OCI-LY3 (cell line): ENCODE results near the gene NTHL1.

Experiments used
- H2AFZ ChIP-seq: fragments of 200-600, 300-600 bp; shearing (Covaris generic); 2 replicates; pipeline ENCODE4 v1.6.0; 2014; ENCODE audit warnings: antibody characterized with exemption, low read depth, low read length
- H3K27ac ChIP-seq: fragments of 200-600, 300-600 bp; sonication (generic); 2 replicates; pipeline ENCODE4 v1.5.1; 2014; ENCODE audit warnings: mild to moderate bottlenecking, low read length, moderate library complexity, mixed read lengths
- H3K27me3 ChIP-seq: fragments of 200-600, 300-600 bp; sonication (generic); 2 replicates; pipeline ENCODE4 v1.6.1; 2014; ENCODE audit warnings: low read depth, low read length, mixed read lengths
- H3K36me3 ChIP-seq: fragments of 200-600, 300-600 bp; sonication (generic); replicated peaks from 2 replicates; pipeline ENCODE3; 2014; ENCODE audit warnings: low read depth, low read length, mixed read lengths
- H3K4me1 ChIP-seq: fragments of 300-600, 200-600 bp; sonication (generic); 2 replicates; pipeline ENCODE4 v1.6.1; 2014; ENCODE audit warnings: low read length, mixed read lengths
- H3K4me2 ChIP-seq: fragments of 200-600, 300-600 bp; sonication (generic); 2 replicates; pipeline ENCODE4 v1.6.1; 2014; ENCODE audit warnings: low read length, mixed read lengths
- H3K4me3 ChIP-seq: fragments of 300-600, 200-600 bp; sonication (generic); 2 replicates; pipeline ENCODE4 v1.5.1; 2014; ENCODE audit warnings: antibody characterized with exemption, mild to moderate bottlenecking, low read length, moderate library complexity
- H3K79me2 ChIP-seq: fragments of 300-600, 200-600 bp; shearing (Covaris generic); 2 replicates; pipeline ENCODE4 v1.6.1; 2014; ENCODE audit warnings: mild to moderate bottlenecking, low read length, mixed read lengths
- H3K9ac ChIP-seq: fragments of 300-600, 200-600 bp; shearing (Covaris generic); 2 replicates; pipeline ENCODE4 v1.6.0; 2014; ENCODE audit warnings: mild to moderate bottlenecking, low read length, moderate library complexity
- H3K9me3 ChIP-seq: fragments of 200-600, 300-600 bp; shearing (Covaris generic); 2 replicates; pipeline ENCODE4 v1.6.1; 2014; ENCODE audit warnings: low read length, mixed read lengths; ENCODE audit not compliant: insufficient read depth
- H4K20me1 ChIP-seq: fragments of 200-600, 300-600 bp; sonication (generic); 2 replicates; pipeline ENCODE4 v1.6.1; 2016; ENCODE audit warnings: low read length, mixed read lengths; ENCODE audit not compliant: insufficient read depth
- CTCF ChIP-seq: fragments of 200-600, 300-600 bp; sonication (generic); IDR thresholded peaks from 2 replicates; pipeline ENCODE4 v1.5.1; 2014; ENCODE audit warnings: antibody characterized with exemption, low read length, low read depth
- EZH2phosphoT487 ChIP-seq: fragments of 200-600 bp; shearing (Covaris generic); IDR thresholded peaks from 2 replicates; pipeline ENCODE4 v1.6.1; 2018; ENCODE audit warnings: antibody characterized with exemption, mixed run types, low read depth

Gene NTHL1

DNA sequence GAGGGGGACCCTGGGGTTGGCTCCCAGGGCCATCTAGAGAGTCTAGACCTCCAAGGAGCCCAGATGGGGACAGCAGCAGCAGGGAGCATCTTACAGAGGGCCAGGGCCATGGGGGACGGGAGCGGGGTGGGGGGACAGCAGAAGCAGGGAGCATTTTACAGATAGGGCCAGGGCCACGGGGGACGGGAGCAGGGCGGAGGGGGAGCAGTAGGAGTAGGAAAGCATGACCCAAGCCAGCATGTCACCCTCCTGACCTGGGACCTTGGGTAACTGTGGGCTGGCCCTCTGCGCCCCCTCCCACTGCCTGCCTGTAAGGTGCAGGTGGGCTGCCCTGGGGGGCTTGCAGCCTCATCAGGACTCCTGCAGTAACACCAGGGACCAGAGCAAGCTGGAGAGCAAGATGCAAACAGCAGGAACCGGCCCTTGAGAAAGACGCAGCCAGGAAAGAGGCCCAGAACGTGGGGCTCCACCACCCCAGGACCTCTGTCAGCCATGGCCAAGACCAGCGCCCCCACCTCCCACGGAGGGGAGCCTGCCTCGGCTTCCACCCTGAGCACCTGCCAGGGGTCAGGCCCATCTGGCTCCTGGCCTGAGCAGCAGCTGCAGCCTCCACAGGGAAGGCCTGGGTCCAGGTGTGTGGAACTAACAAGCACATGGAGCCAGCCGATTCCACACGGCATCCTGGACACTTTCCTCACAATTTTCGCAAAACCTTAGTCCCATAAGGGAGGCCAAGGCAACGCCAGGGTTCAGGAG lies 40.4 kb downstream of the NTHL1 start:
- Histone ChIP-seq H2AFZ (no peak overlapping the region), H4K20me1 (peaks cover 60% of the 10 kb centered on the region), H3K36me3 (peaks cover 23% of the 10 kb centered on the region), H3K9me3 (no peaks in the 10 kb centered on the region), H3K9ac (no peak overlapping the region), H3K4me1 (peaks cover 29% of the 10 kb centered on the region), H3K27me3 (no peaks in the 10 kb centered on the region), H3K4me3 (peak overlapping the region; percentile 95; the same call in 1 of the 2 replicates), H3K27ac (no peak overlapping the region), H3K79me2 (peaks cover 80% of the 10 kb centered on the region), H3K4me2 (peak overlapping the region; percentile 99)
- no peak for TF ChIP-seq EZH2phosphoT487
- no peak for TF ChIP-seq CTCF

DNA sequence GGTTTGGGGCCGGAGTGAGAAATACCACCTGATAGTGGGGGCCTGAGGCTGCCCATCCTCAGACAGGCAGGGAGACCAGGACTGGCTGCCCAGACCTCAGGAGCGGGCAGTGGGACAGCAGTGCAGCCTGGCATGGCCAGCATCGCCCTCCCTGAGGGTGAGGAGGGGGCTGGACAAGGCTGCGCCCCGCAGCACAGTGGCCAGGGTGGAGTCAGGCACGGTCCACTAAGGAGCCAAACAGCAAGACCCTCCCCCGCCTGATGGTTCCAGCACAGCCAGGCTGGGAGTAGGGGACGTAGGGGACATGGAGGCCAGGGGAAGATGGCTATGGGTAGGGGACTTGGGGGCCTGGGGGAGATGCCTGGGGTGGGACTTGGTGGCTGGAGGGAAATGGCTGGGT lies 41.3 kb downstream of the NTHL1 start:
- no peak overlapping the region for H3K27ac ChIP-seq
- H3K9ac ChIP-seq: no peak overlapping the region
- peaks cover 33% of the 10 kb centered on the region for H3K36me3 ChIP-seq
- H3K79me2 ChIP-seq: peaks cover 80% of the 10 kb centered on the region
- peaks cover 60% of the 10 kb centered on the region for H4K20me1 ChIP-seq
- H3K9me3 ChIP-seq: no peaks in the 10 kb centered on the region
- no peak overlapping the region for H3K4me3 ChIP-seq
- no peak overlapping the region for H3K4me2 ChIP-seq
- no peaks in the 10 kb centered on the region for H3K27me3 ChIP-seq
- peaks cover 29% of the 10 kb centered on the region for H3K4me1 ChIP-seq
- H2AFZ ChIP-seq: no peak overlapping the region
- no peak for TF ChIP-seq EZH2phosphoT487
- no peak for TF ChIP-seq CTCF

DNA sequence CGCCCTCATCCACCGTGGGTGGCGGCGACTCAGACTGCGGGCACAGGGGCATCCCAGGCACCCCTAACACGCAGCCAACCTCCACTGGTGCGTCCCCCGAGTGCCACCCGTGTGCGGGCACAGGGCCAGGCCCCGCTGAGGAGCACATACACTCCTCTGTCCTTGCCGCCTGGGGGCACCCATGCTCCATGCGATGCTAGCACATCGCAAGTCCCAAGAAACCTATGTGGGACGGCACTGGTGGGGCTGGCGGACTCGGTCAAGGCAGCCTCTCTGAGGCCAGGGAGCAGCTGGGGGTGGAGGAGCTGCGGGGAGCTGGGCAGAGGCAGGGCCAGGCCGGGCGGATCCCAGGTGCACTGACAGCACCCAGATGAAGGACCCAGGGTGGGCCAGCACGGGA lies 42.0 kb downstream of the NTHL1 start:
- no peaks in the 10 kb centered on the region for H3K27me3 ChIP-seq
- no peak overlapping the region for H3K9ac ChIP-seq
- no peak overlapping the region for H3K27ac ChIP-seq
- no peak overlapping the region for H2AFZ ChIP-seq
- peaks cover 78% of the 10 kb centered on the region for H3K79me2 ChIP-seq
- peaks cover 39% of the 10 kb centered on the region for H3K36me3 ChIP-seq
- H3K4me1 ChIP-seq: peaks cover 26% of the 10 kb centered on the region
- H4K20me1 ChIP-seq: peaks cover 60% of the 10 kb centered on the region
- no peak overlapping the region for H3K4me2 ChIP-seq
- H3K4me3 ChIP-seq: no peak overlapping the region
- peak; percentile 20 for TF ChIP-seq CTCF
- TF ChIP-seq EZH2phosphoT487: no peak
- H3K9me3 ChIP-seq: no peaks in the 10 kb centered on the region

GRCh38 chr16:2004795-2005517 lies 42.7 kb downstream of the NTHL1 start:
- H3K79me2 ChIP-seq: peaks cover 71% of the 10 kb centered on the region
- no peak overlapping the region for H3K4me3 ChIP-seq
- no peaks in the 10 kb centered on the region for H3K9me3 ChIP-seq
- no peak overlapping the region for H3K4me2 ChIP-seq
- H2AFZ ChIP-seq: no peak overlapping the region
- peaks cover 39% of the 10 kb centered on the region for H3K36me3 ChIP-seq
- H3K9ac ChIP-seq: no peak overlapping the region
- TF ChIP-seq CTCF (no peak), EZH2phosphoT487 (no peak)
- H4K20me1 ChIP-seq: peaks cover 60% of the 10 kb centered on the region
- no peaks in the 10 kb centered on the region for H3K27me3 ChIP-seq
- peaks cover 22% of the 10 kb centered on the region for H3K4me1 ChIP-seq
- H3K27ac ChIP-seq: no peak overlapping the region
